WTC11 (cell line): ENCODE results near the gene SORCS2. TPM values are rescaled to one million over a fixed set of nuclear protein-coding genes. Genes with fewer than 3 reads are reported as not detected.

Source experiments
- ATAC-seq: fragments of 200-7000 bp; cut with Tn5 transposase; 2 replicates; pipeline ENCODE4 v1.10.0; 2021; ENCODE audit warnings: mild to moderate bottlenecking, moderate library complexity
- CTCF ChIA-PET: fragments of 300-600 bp; sonication (Branson Sonifier 250); formaldehyde crosslinking; loops from one replicate; lab custom pipeline; 2021; ENCODE audit warnings: antibody characterized with exemption; lab: Charles Lee
- POLR2A ChIA-PET: fragments of 350-600 bp; sonication (Branson Sonifier 250); formaldehyde crosslinking; loops from one replicate; lab custom pipeline; 2021; ENCODE audit warnings: antibody characterized with exemption; lab: Charles Lee
- DNase-seq: peaks from one replicate; pipeline ENCODE4 v3.0.0; 2021; ENCODE audit warnings: low spot score
- H3K27ac Mint-ChIP-seq: 2 replicates; pipeline ENCODE4 v1.8.0; 2021; ENCODE audit warnings: mixed read lengths
- H3K27me3 Mint-ChIP-seq: 2 replicates; pipeline ENCODE4 v1.8.0; 2021; ENCODE audit warnings: low read depth, mild to moderate bottlenecking, moderate library complexity, mixed read lengths
- H3K36me3 Mint-ChIP-seq: 2 replicates; pipeline ENCODE4 v1.8.0; 2021; ENCODE audit warnings: mixed read lengths
- H3K4me1 Mint-ChIP-seq: 2 replicates; pipeline ENCODE4 v1.8.0; 2022; ENCODE audit warnings: mixed read lengths
- H3K4me3 Mint-ChIP-seq: 2 replicates; pipeline ENCODE4 v1.8.0; 2021; ENCODE audit warnings: mild to moderate bottlenecking, moderate library complexity, mixed read lengths
- H3K9me3 Mint-ChIP-seq: 2 replicates; pipeline ENCODE4 v1.8.0; 2021; ENCODE audit warnings: mixed read lengths
- CREB1 ChIP-seq: sonication (generic); formaldehyde crosslinking; IDR thresholded peaks from 2 replicates; pipeline ENCODE4 v1.8.0; 2023; ENCODE audit warnings: mild to moderate bottlenecking, missing genetic modification reagents
- ELF4 ChIP-seq: sonication (generic); formaldehyde crosslinking; IDR thresholded peaks from 2 replicates; pipeline ENCODE4 v1.8.1; 2022; ENCODE audit warnings: low read depth, mild to moderate bottlenecking, moderate library complexity, missing genetic modification reagents
- ETV6 ChIP-seq: sonication (generic); formaldehyde crosslinking; IDR thresholded peaks from 2 replicates; pipeline ENCODE4 v1.8.1; 2022; ENCODE audit warnings: mild to moderate bottlenecking, missing genetic modification reagents
- FOXJ3 ChIP-seq: sonication (generic); formaldehyde crosslinking; IDR thresholded peaks from 2 replicates; pipeline ENCODE4 v1.9.0; 2021; ENCODE audit warnings: missing genetic modification reagents, mild to moderate bottlenecking, borderline replicate concordance
- GTF2I ChIP-seq: fragments of 250-450 bp; sonication (Bioruptor Pico); conservative IDR thresholded peaks from 2 replicates; pipeline ENCODE4 v1.4.0; 2021; ENCODE audit warnings: mild to moderate bottlenecking
- NFYB ChIP-seq: sonication (generic); formaldehyde crosslinking; conservative IDR thresholded peaks from 2 replicates; pipeline ENCODE4 v1.8.0; 2022; ENCODE audit warnings: low read depth, missing genetic modification reagents
- PRRX2 ChIP-seq: fragments of 250-450 bp; sonication (Bioruptor Pico); IDR thresholded peaks from 2 replicates; pipeline ENCODE4 v1.8.0; 2021; ENCODE audit warnings: mild to moderate bottlenecking
- TEAD4 ChIP-seq: sonication (generic); formaldehyde crosslinking; IDR thresholded peaks from 2 replicates; pipeline ENCODE4 v1.8.0; 2022; ENCODE audit warnings: mild to moderate bottlenecking, missing genetic modification reagents
- ZNF121 ChIP-seq: sonication (generic); formaldehyde crosslinking; IDR thresholded peaks from 2 replicates; pipeline ENCODE4 v1.8.0; 2023; ENCODE audit warnings: missing genetic modification reagents
- ZNF317 ChIP-seq: sonication (generic); formaldehyde crosslinking; IDR thresholded peaks from 2 replicates; pipeline ENCODE4 v1.8.1; 2023; ENCODE audit warnings: low read depth, mild to moderate bottlenecking, moderate library complexity, missing genetic modification reagents, borderline replicate concordance
- ZNF671 ChIP-seq: fragments of 250-450 bp; sonication (Bioruptor Pico); IDR thresholded peaks from 2 replicates; pipeline ENCODE4 v1.8.0; 2021; ENCODE audit warnings: mild to moderate bottlenecking
- total RNA-seq: library from RNA; stranded (reverse); gene quantifications from 3 replicates; pipeline ENCODE4 v1.2.3, GENCODE V29; 2021
- TF ChIP-seq, protein P1 (sequence below): sonication (generic); formaldehyde crosslinking; IDR thresholded peaks from 2 replicates; pipeline ENCODE4 v1.8.1; 2023; ENCODE audit warnings: mild to moderate bottlenecking, missing genetic modification reagents
- TF ChIP-seq, protein P2 (sequence below): fragments of 250-450 bp; sonication (Bioruptor Pico); conservative IDR thresholded peaks from 2 replicates; pipeline ENCODE4 v1.9.0; 2021; ENCODE audit warnings: mild to moderate bottlenecking
- TF ChIP-seq, protein P3 (sequence below): fragments of 250-450 bp; sonication (Bioruptor Pico); IDR thresholded peaks from 2 replicates; pipeline ENCODE4 v1.9.0; 2021; ENCODE audit warnings: mild to moderate bottlenecking
- TF ChIP-seq, protein P4 (sequence below): sonication (generic); formaldehyde crosslinking; IDR thresholded peaks from 2 replicates; pipeline ENCODE4 v1.8.1; 2023; ENCODE audit warnings: mild to moderate bottlenecking, missing genetic modification reagents
- TF ChIP-seq, protein P5 (sequence below): sonication (generic); formaldehyde crosslinking; IDR thresholded peaks from 2 replicates; pipeline ENCODE4 v1.8.1; 2023; ENCODE audit warnings: mild to moderate bottlenecking, missing genetic modification reagents, moderate library complexity
- TF ChIP-seq, protein P6 (sequence below): sonication (generic); formaldehyde crosslinking; IDR thresholded peaks from 2 replicates; pipeline ENCODE4 v1.8.0; 2022; ENCODE audit warnings: missing genetic modification reagents
- TF ChIP-seq, protein P7 (sequence below): sonication (generic); formaldehyde crosslinking; IDR thresholded peaks from 2 replicates; pipeline ENCODE4 v1.8.1; 2023; ENCODE audit warnings: mild to moderate bottlenecking, missing genetic modification reagents, moderate library complexity

SORCS2 gene
- total RNA-seq, 1 experiment from 2014 or later, result 6.6 TPM

DNA sequence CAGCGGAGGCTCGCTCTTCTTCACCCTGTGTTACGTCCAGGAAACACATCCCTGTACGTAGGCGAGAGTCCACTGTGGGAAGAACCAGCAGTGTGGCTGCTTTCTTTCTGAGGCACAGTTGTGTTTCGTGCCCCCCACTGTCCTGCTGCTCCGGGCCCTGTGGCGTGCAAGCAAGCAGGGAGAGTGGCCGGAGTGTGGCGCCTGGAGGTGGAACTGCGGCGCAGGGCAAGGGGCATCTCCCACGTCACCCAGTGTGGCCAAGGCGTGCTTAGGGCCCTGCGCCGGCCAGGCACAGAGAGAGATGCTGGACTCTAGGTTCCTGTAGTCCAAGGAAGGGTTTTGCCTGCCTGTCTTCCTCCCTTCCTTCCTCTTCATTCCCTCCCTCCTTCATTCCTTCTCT lies 255.7 kb downstream of the SORCS2 start:
- Mint-ChIP-seq H3K27me3 (no peaks in the 10 kb centered on the region; the same call in 1 of the 2 replicates), H3K27ac (no peak overlapping the region), H3K9me3 (no peaks in the 10 kb centered on the region), H3K4me1 (peaks cover 3% of the 10 kb centered on the region)
- POLR2A ChIA-PET, result no interaction called here
- TF ChIP-seq GTF2I (no peak), CREB1 (no peak), ZNF121 (CRISPR knock-in tag) (no peak), FOXJ3 (CRISPR knock-in tag) (no peak)
- TF ChIP-seq, protein P1, sequence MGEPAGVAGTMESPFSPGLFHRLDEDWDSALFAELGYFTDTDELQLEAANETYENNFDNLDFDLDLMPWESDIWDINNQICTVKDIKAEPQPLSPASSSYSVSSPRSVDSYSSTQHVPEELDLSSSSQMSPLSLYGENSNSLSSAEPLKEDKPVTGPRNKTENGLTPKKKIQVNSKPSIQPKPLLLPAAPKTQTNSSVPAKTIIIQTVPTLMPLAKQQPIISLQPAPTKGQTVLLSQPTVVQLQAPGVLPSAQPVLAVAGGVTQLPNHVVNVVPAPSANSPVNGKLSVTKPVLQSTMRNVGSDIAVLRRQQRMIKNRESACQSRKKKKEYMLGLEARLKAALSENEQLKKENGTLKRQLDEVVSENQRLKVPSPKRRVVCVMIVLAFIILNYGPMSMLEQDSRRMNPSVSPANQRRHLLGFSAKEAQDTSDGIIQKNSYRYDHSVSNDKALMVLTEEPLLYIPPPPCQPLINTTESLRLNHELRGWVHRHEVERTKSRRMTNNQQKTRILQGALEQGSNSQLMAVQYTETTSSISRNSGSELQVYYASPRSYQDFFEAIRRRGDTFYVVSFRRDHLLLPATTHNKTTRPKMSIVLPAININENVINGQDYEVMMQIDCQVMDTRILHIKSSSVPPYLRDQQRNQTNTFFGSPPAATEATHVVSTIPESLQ, result no peak
- TF ChIP-seq, protein P2, sequence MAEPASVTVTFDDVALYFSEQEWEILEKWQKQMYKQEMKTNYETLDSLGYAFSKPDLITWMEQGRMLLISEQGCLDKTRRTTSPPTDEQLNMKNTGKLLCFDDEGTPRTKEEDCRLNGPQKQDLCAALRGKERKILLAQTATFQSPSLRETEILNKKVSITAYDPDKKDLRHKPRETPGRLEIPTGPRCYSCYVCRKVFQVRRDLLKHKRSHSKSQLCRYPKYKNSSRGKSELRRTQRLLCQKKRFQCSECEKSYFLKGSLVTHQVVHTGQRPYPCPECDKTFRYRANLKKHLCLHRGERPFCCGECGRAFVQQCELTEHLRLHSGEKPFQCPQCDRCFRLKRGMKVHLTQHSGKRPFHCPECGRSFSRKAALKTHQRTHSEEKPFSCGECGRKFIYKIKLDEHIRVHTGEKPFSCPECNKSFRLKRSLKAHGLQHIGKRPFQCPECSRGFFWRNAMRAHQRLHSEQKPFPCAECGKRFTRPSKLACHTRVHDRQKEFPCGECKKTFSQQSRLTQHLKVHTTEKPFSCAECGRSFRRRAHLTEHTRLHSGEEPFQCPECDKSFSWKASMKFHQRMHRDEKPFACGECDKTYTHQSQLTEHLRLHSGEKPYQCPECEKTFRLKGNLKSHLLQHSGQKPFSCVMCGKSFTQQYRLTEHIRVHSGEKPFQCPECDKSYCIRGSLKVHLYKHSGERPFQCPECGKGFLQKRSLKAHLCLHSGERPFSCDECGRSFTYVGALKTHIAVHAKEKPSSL (CRISPR knock-in tag), result no peak
- TF ChIP-seq, all 79 proteins: peak for 0
- no peak overlapping the region for H3K4me3 Mint-ChIP-seq
- no peaks in the 10 kb centered on the region for H3K36me3 Mint-ChIP-seq
- CTCF ChIA-PET, result no interaction called here
- DNase-seq, result no peak
- ATAC-seq, result no peak

DNA sequence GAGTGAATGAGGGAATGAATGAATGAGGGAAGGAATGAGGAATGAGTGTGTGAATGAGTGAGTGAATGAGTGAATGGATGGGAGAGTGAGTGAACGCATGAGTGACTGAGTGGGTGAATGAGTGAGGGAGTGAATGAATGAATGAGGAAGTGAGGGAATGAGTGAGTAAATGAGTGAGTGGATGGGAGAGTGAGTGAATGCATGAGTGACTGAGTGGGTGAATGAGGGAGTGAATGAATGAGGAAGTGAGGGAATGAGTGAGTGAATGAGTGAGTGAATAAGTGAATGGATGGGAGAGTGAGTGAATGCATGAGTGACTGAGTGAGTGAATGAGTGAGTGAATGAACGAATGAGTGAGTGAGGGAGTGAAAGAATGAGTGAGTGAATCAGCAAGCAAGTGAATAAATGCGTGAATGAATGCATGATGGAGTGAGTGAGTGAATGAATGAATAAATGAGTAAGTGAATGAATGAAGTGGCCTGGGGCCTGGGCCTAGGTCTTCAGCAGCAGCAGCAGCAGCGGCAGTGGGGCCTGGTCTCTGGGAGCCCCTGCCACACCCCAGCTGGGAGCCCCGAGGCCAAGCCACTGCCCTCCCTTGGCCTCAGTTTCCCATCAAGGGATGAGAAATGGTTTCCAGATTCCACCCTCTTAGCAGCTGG lies 258.6 kb downstream of the SORCS2 start:
- no peak for DNase-seq
- ChIA-PET POLR2A (interaction anchor here (1.1 kb wide), 1 partner anchor 19 kb away, joined by 3 read pairs; no protein-coding TSS in a partner anchor), CTCF (interaction anchor here (1.3 kb wide), 1 partner anchor 259 kb away, joined by 4 read pairs; the partner anchor contains the start of gene SORCS2)
- Mint-ChIP-seq H3K4me1 (no peaks in the 10 kb centered on the region), H3K36me3 (no peaks in the 10 kb centered on the region), H3K27ac (no peak overlapping the region), H3K4me3 (no peak overlapping the region), H3K27me3 (no peaks in the 10 kb centered on the region; the same call in 1 of the 2 replicates), H3K9me3 (no peaks in the 10 kb centered on the region)
- no peak for ATAC-seq
- TF ChIP-seq TEAD4 (CRISPR knock-in tag), result no peak

DNA sequence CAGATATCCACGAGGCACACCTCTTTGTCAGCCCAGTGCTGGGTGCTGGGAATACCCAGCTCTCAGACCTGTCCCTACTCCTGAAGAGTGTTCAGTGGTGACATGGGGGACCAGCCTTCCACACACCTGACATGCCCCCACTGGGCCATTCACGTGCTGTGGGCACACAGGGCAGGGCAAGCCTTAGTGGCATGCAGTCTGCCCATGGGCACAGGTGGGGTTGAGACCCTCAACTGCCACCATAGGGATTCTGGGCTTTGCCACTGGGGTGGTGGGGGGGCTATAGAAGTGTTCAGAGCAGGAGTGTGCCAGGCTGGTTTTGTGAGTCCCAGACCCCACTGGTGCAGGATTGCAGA lies 259.1 kb downstream of the SORCS2 start:
- ChIA-PET POLR2A (no interaction called here), CTCF (interaction anchor here (1.3 kb wide), 1 partner anchor 259 kb away, joined by 4 read pairs; the partner anchor contains the start of gene SORCS2)
- DNase-seq (no peak), ATAC-seq (no peak)
- H3K27ac Mint-ChIP-seq, result no peak overlapping the region
- H3K4me3 Mint-ChIP-seq, result no peak overlapping the region
- H3K4me1 Mint-ChIP-seq, result no peaks in the 10 kb centered on the region
- H3K27me3 Mint-ChIP-seq, result no peaks in the 10 kb centered on the region; the same call in 1 of the 2 replicates
- H3K9me3 Mint-ChIP-seq, result no peaks in the 10 kb centered on the region
- no peaks in the 10 kb centered on the region for H3K36me3 Mint-ChIP-seq
- TF ChIP-seq GTF2I (no peak), NFYB (CRISPR knock-in tag) (no peak), ETV6 (no peak), ZNF671 (CRISPR knock-in tag) (no peak), ELF4 (CRISPR knock-in tag) (no peak), ZNF317 (CRISPR knock-in tag) (no peak), PRRX2 (CRISPR knock-in tag) (no peak)
- TF ChIP-seq, protein P3, sequence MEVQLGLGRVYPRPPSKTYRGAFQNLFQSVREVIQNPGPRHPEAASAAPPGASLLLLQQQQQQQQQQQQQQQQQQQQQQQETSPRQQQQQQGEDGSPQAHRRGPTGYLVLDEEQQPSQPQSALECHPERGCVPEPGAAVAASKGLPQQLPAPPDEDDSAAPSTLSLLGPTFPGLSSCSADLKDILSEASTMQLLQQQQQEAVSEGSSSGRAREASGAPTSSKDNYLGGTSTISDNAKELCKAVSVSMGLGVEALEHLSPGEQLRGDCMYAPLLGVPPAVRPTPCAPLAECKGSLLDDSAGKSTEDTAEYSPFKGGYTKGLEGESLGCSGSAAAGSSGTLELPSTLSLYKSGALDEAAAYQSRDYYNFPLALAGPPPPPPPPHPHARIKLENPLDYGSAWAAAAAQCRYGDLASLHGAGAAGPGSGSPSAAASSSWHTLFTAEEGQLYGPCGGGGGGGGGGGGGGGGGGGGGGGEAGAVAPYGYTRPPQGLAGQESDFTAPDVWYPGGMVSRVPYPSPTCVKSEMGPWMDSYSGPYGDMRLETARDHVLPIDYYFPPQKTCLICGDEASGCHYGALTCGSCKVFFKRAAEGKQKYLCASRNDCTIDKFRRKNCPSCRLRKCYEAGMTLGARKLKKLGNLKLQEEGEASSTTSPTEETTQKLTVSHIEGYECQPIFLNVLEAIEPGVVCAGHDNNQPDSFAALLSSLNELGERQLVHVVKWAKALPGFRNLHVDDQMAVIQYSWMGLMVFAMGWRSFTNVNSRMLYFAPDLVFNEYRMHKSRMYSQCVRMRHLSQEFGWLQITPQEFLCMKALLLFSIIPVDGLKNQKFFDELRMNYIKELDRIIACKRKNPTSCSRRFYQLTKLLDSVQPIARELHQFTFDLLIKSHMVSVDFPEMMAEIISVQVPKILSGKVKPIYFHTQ (CRISPR knock-in tag), result no peak
- TF ChIP-seq, protein P4, sequence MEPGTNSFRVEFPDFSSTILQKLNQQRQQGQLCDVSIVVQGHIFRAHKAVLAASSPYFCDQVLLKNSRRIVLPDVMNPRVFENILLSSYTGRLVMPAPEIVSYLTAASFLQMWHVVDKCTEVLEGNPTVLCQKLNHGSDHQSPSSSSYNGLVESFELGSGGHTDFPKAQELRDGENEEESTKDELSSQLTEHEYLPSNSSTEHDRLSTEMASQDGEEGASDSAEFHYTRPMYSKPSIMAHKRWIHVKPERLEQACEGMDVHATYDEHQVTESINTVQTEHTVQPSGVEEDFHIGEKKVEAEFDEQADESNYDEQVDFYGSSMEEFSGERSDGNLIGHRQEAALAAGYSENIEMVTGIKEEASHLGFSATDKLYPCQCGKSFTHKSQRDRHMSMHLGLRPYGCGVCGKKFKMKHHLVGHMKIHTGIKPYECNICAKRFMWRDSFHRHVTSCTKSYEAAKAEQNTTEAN (CRISPR knock-in tag), result no peak
- TF ChIP-seq, protein P5, sequence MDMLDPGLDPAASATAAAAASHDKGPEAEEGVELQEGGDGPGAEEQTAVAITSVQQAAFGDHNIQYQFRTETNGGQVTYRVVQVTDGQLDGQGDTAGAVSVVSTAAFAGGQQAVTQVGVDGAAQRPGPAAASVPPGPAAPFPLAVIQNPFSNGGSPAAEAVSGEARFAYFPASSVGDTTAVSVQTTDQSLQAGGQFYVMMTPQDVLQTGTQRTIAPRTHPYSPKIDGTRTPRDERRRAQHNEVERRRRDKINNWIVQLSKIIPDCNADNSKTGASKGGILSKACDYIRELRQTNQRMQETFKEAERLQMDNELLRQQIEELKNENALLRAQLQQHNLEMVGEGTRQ (CRISPR knock-in tag), result no peak
- TF ChIP-seq, protein P6, sequence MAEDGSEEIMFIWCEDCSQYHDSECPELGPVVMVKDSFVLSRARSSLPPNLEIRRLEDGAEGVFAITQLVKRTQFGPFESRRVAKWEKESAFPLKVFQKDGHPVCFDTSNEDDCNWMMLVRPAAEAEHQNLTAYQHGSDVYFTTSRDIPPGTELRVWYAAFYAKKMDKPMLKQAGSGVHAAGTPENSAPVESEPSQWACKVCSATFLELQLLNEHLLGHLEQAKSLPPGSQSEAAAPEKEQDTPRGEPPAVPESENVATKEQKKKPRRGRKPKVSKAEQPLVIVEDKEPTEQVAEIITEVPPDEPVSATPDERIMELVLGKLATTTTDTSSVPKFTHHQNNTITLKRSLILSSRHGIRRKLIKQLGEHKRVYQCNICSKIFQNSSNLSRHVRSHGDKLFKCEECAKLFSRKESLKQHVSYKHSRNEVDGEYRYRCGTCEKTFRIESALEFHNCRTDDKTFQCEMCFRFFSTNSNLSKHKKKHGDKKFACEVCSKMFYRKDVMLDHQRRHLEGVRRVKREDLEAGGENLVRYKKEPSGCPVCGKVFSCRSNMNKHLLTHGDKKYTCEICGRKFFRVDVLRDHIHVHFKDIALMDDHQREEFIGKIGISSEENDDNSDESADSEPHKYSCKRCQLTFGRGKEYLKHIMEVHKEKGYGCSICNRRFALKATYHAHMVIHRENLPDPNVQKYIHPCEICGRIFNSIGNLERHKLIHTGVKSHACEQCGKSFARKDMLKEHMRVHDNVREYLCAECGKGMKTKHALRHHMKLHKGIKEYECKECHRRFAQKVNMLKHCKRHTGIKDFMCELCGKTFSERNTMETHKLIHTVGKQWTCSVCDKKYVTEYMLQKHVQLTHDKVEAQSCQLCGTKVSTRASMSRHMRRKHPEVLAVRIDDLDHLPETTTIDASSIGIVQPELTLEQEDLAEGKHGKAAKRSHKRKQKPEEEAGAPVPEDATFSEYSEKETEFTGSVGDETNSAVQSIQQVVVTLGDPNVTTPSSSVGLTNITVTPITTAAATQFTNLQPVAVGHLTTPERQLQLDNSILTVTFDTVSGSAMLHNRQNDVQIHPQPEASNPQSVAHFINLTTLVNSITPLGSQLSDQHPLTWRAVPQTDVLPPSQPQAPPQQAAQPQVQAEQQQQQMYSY, result no peak
- TF ChIP-seq, protein P7, sequence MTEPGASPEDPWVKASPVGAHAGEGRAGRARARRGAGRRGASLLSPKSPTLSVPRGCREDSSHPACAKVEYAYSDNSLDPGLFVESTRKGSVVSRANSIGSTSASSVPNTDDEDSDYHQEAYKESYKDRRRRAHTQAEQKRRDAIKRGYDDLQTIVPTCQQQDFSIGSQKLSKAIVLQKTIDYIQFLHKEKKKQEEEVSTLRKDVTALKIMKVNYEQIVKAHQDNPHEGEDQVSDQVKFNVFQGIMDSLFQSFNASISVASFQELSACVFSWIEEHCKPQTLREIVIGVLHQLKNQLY (CRISPR knock-in tag), result no peak
